ENCODE results near the gene INPP5A.
"Not testable (repeated sequence)": the region's sequence is repeated elsewhere in the genome, so short reads cannot be mapped to it uniquely, and the experiment has no call there.

The INPP5A gene

GRCh38 chr10:132570771-132571649 lies 33.4 kb downstream of the INPP5A start:
- Mint-ChIP-seq H3K27ac (peak overlapping the region; percentile 41), H3K36me3 (no peaks in the 10 kb centered on the region), H3K4me1 (peaks cover 25% of the 10 kb centered on the region), H3K27me3 (no peaks in the 10 kb centered on the region), H3K9me3 (no peaks in the 10 kb centered on the region), H3K4me3 (peak overlapping the region; percentile 7)

- Mint-ChIP-seq H3K4me3 (no peak overlapping the region), H3K4me1 (peaks cover 27% of the 10 kb centered on the region), H3K9me3 (no peaks in the 10 kb centered on the region), H3K27me3 (no peaks in the 10 kb centered on the region), H3K36me3 (no peaks in the 10 kb centered on the region), H3K27ac (peak overlapping the region; percentile 41)
These were observed 34.3 kb downstream of the INPP5A start for GRCh38 chr10:132571650-132572544.

GRCh38 chr10:132572545-132572937 lies 35.0 kb downstream of the INPP5A start:
- no peaks in the 10 kb centered on the region for H3K36me3 Mint-ChIP-seq
- H3K4me3 Mint-ChIP-seq: no peak overlapping the region
- peaks cover 26% of the 10 kb centered on the region for H3K4me1 Mint-ChIP-seq
- no peaks in the 10 kb centered on the region for H3K9me3 Mint-ChIP-seq
- H3K27ac Mint-ChIP-seq: no peak overlapping the region
- H3K27me3 Mint-ChIP-seq: no peaks in the 10 kb centered on the region

- H3K9me3 Mint-ChIP-seq, H3K27me3 Mint-ChIP-seq, H3K4me3 Mint-ChIP-seq, H3K36me3 Mint-ChIP-seq, H3K27ac Mint-ChIP-seq: not testable (repeated sequence)
- peaks cover 29% of the 10 kb centered on the region for H3K4me1 Mint-ChIP-seq
These were observed 35.4 kb downstream of the INPP5A start for GRCh38 chr10:132572946-132573345.

GRCh38 chr10:132574288-132574687 lies 36.7 kb downstream of the INPP5A start:
- no peak overlapping the region for H3K27ac Mint-ChIP-seq
- no peak overlapping the region for H3K4me3 Mint-ChIP-seq
- no peaks in the 10 kb centered on the region for H3K36me3 Mint-ChIP-seq
- no peaks in the 10 kb centered on the region for H3K27me3 Mint-ChIP-seq
- peaks cover 40% of the 10 kb centered on the region for H3K4me1 Mint-ChIP-seq
- H3K9me3 Mint-ChIP-seq: no peaks in the 10 kb centered on the region

- Mint-ChIP-seq H3K9me3 (no peaks in the 10 kb centered on the region), H3K27me3 (no peaks in the 10 kb centered on the region), H3K4me3 (no peak overlapping the region), H3K27ac (no peak overlapping the region), H3K36me3 (no peaks in the 10 kb centered on the region), H3K4me1 (peaks cover 41% of the 10 kb centered on the region)
These were observed 37.3 kb downstream of the INPP5A start for GRCh38 chr10:132574783-132575319.

- Mint-ChIP-seq H3K4me1 (peaks cover 42% of the 10 kb centered on the region), H3K9me3 (no peaks in the 10 kb centered on the region), H3K36me3 (peaks cover under 1% of the 10 kb centered on the region), H3K4me3 (no peak overlapping the region), H3K27me3 (no peaks in the 10 kb centered on the region), H3K27ac (no peak overlapping the region)
These were observed 38.0 kb downstream of the INPP5A start for GRCh38 chr10:132575320-132576201.

GRCh38 chr10:132576671-132577349 lies 39.2 kb downstream of the INPP5A start:
- peaks cover 53% of the 10 kb centered on the region for H3K4me1 Mint-ChIP-seq
- no peaks in the 10 kb centered on the region for H3K27me3 Mint-ChIP-seq
- no peaks in the 10 kb centered on the region for H3K9me3 Mint-ChIP-seq
- peaks cover 4% of the 10 kb centered on the region for H3K36me3 Mint-ChIP-seq
- H3K4me3 Mint-ChIP-seq: no peak overlapping the region
- no peak overlapping the region for H3K27ac Mint-ChIP-seq

- peaks cover 4% of the 10 kb centered on the region for H3K36me3 Mint-ChIP-seq
- no peaks in the 10 kb centered on the region for H3K27me3 Mint-ChIP-seq
- peaks cover 53% of the 10 kb centered on the region for H3K4me1 Mint-ChIP-seq
- H3K4me3 Mint-ChIP-seq: no peak overlapping the region
- H3K27ac Mint-ChIP-seq: no peak overlapping the region
- no peaks in the 10 kb centered on the region for H3K9me3 Mint-ChIP-seq
These were observed 39.9 kb downstream of the INPP5A start for GRCh38 chr10:132577350-132578003.

- no peak overlapping the region for H3K27ac Mint-ChIP-seq
- peaks cover 62% of the 10 kb centered on the region for H3K4me1 Mint-ChIP-seq
- H3K4me3 Mint-ChIP-seq: no peak overlapping the region
These were observed 40.8 kb downstream of the INPP5A start for GRCh38 chr10:132578287-132578951.

GRCh38 chr10:132579027-132579859 lies 41.7 kb downstream of the INPP5A start:
- peak overlapping the region; percentile 35 for H3K27ac Mint-ChIP-seq
- H3K4me1 Mint-ChIP-seq: peaks cover 64% of the 10 kb centered on the region
- peaks cover 4% of the 10 kb centered on the region for H3K36me3 Mint-ChIP-seq
- no peaks in the 10 kb centered on the region for H3K9me3 Mint-ChIP-seq
- no peak overlapping the region for H3K4me3 Mint-ChIP-seq
- no peaks in the 10 kb centered on the region for H3K27me3 Mint-ChIP-seq

More at GRCh38 chr10:132578287-132578951, 40.8 kb downstream of the INPP5A start:
- H3K9me3 Mint-ChIP-seq: no peaks in the 10 kb centered on the region
- H3K36me3 Mint-ChIP-seq: peaks cover 4% of the 10 kb centered on the region
- H3K27me3 Mint-ChIP-seq: no peaks in the 10 kb centered on the region

GRCh38 chr10:132580143-132580542 lies 42.6 kb downstream of the INPP5A start:
- peaks cover 66% of the 10 kb centered on the region for H3K4me1 Mint-ChIP-seq
- no peak overlapping the region for H3K27ac Mint-ChIP-seq
- H3K9me3 Mint-ChIP-seq: no peaks in the 10 kb centered on the region
- no peak overlapping the region for H3K4me3 Mint-ChIP-seq
- peaks cover 4% of the 10 kb centered on the region for H3K36me3 Mint-ChIP-seq
- no peaks in the 10 kb centered on the region for H3K27me3 Mint-ChIP-seq

- no peak overlapping the region for H3K27ac Mint-ChIP-seq
- H3K4me3 Mint-ChIP-seq: no peak overlapping the region
- H3K36me3 Mint-ChIP-seq: peaks cover 4% of the 10 kb centered on the region
- H3K4me1 Mint-ChIP-seq: peaks cover 66% of the 10 kb centered on the region
- no peaks in the 10 kb centered on the region for H3K9me3 Mint-ChIP-seq
- H3K27me3 Mint-ChIP-seq: no peaks in the 10 kb centered on the region
These were observed 43.0 kb downstream of the INPP5A start for GRCh38 chr10:132580617-132581016.
